ENCODE results near the gene PHKA2. TPM values are rescaled to one million over a fixed set of nuclear protein-coding genes. Genes with fewer than 3 reads are reported as not detected.

Gene PHKA2
- total and polyA plus RNA-seq, 2 of the 4 experiments (the other 2 are of a cell fraction): 10.0 to 21.5 TPM

DNA sequence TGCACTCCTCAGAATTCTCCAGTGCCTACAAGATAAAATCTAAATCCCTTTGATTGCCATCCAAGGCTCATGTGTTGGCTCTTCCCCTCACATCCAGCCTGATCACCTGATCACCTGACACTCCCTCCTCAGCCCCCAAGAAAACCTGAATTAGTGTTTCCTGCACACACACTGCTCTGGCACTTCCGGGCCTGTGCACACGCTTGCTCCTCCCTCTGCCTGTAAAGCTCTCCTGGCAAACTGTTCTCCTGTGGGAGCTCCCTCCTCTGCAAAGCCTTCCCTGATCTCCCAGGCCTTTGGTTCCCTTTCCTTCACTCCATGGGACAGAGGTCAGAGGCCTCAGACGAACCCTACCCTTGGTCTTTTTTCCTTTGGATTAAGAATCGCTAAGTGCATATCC, 19.9 kb downstream of the PHKA2 start:
- Histone ChIP-seq H3K4ac (ENCODE audit: low read depth, low read length) (no peak overlapping the region), H3K9me3 (ENCODE audit: control insufficient read depth, insufficient read depth, low read length) (no peaks in the 10 kb centered on the region), H4K5ac (ENCODE audit: low read depth, low read length) (no peak overlapping the region), H3K4me3 (ENCODE audit: insufficient read depth, low read depth, low read length) (no peak overlapping the region), H2BK20ac (ENCODE audit: low read depth, low read length) (no peak overlapping the region), H3K56ac (ENCODE audit: extremely low read depth, insufficient read depth, low read length) (no peak overlapping the region), H2AFZ (replicated peaks; ENCODE audit: low read length, poor library complexity) (no peak overlapping the region), H2AK9ac (replicated peaks; ENCODE audit: low read depth, low read length, poor library complexity) (no peak overlapping the region), H3K27me3 (ENCODE audit: control insufficient read depth, insufficient read depth, low read length) (no peaks in the 10 kb centered on the region), H2AK5ac (ENCODE audit: low read depth, low read length) (no peak overlapping the region), H3K14ac (replicated peaks; ENCODE audit: low read depth, low read length) (no peak overlapping the region), H3K36me3 (ENCODE audit: control insufficient read depth, insufficient read depth, low read length) (no peaks in the 10 kb centered on the region), H3K4me1 (ENCODE audit: control insufficient read depth, insufficient read depth, low read length) (no peaks in the 10 kb centered on the region), H4K20me1 (ENCODE audit: insufficient read depth, low read length) (no peaks in the 10 kb centered on the region), H4K8ac (ENCODE audit: low read depth in 2 of 2, low read length in 2 of 2) (no peak overlapping the region), H3K9me1 (ENCODE audit: insufficient read depth, low read length) (no peaks in the 10 kb centered on the region), H3K27ac (ENCODE audit: insufficient read depth, low read length) (no peak overlapping the region), H3K23ac (ENCODE audit: low read depth, low read length) (no peak overlapping the region), H2BK120ac (ENCODE audit: low read depth, low read length) (no peak overlapping the region), H3K79me1 (ENCODE audit: low read depth in 1 of 2, low read length in 2 of 2) (no peaks in the 10 kb centered on the region; a peak in 1 of 4 replicates), H2BK5ac (ENCODE audit: low read depth, low read length, poor library complexity, severe bottlenecking) (no peak overlapping the region), H4K91ac (ENCODE audit: insufficient read depth, low read depth, low read length) (no peak overlapping the region), H3K18ac (ENCODE audit: low read depth, low read length) (no peak overlapping the region), H2BK15ac (ENCODE audit: low read depth, low read length) (no peak overlapping the region), H3K9ac (ENCODE audit: low read depth, low read length) (no peak overlapping the region), H3K4me2 (ENCODE audit: low read depth, low read length) (no peak overlapping the region)
- intact Hi-C loops (cut with micrococcal nuclease) (no loop called here), dilution Hi-C loops (cut with HindIII; ENCODE audit: low sequenced_read_pairs, unreplicated experiment) (no loop called here), in situ Hi-C loops (cut with MboI; ENCODE audit: low sequenced_read_pairs) (no loop called here)
- CTCF ChIA-PET: no interaction called here
- no peak for TF ChIP-seq CTCF (conservative IDR thresholded peaks at IDR 0.05; ENCODE audit: low read depth, low read length)
- TF ChIP-seq, protein P1, sequence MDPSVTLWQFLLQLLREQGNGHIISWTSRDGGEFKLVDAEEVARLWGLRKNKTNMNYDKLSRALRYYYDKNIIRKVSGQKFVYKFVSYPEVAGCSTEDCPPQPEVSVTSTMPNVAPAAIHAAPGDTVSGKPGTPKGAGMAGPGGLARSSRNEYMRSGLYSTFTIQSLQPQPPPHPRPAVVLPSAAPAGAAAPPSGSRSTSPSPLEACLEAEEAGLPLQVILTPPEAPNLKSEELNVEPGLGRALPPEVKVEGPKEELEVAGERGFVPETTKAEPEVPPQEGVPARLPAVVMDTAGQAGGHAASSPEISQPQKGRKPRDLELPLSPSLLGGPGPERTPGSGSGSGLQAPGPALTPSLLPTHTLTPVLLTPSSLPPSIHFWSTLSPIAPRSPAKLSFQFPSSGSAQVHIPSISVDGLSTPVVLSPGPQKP (IDR thresholded peaks at IDR 0.05; ENCODE audit: borderline replicate concordance, low read depth, low read length): no peak
- no peak for TF ChIP-seq RAD21 (IDR thresholded peaks at IDR 0.05; ENCODE audit: low read length)
- TF ChIP-seq POLR2A (IDR thresholded peaks at IDR 0.05; ENCODE audit: low read depth, low read length): no peak
- TF ChIP-seq BHLHE40 (IDR thresholded peaks at IDR 0.05; ENCODE audit: low read depth, low read length): no peak
- no peak for TF ChIP-seq SMC3 (IDR thresholded peaks at IDR 0.05; ENCODE audit: low read depth, low read length)
- no peak for DNase-seq
- POLR2A ChIA-PET (ENCODE audit: unreplicated experiment): no interaction called here
- BruUV-seq (replicated peaks): no TSS peak
- no peak for ATAC-seq (ENCODE audit: low read depth)
- no CpG with 5 or more reads among the region's 4 CpGs for WGBS, 2 experiments (ENCODE audit: extremely low coverage in 2 of 2, insufficient read length in 1 of 2)
